Measurements from ENCODE around the gene SUDS3.
A peak's percentile ranks its signal among the peaks of the same experiment; 100 is the strongest.

The SUDS3 gene

GRCh38 chr12:118376089-118377020 is at the start of gene SUDS3:
Gene SUDS3 (plus strand): TSS chr12:118376555. CDS start chr12:118376692, 137 bp downstream.
- no peaks in the 10 kb centered on the region for H3K9me3 Mint-ChIP-seq

GRCh38 chr12:118326991-118327390 is 49.4 kb upstream of the SUDS3 start:
- no peaks in the 10 kb centered on the region for H3K27me3 Mint-ChIP-seq
- ATAC-seq (no peak), DNase-seq (no peak)
- H3K4me3 Mint-ChIP-seq = no peak overlapping the region
- H3K9me3 Mint-ChIP-seq = no peaks in the 10 kb centered on the region
- no peak overlapping the region for H3K27ac Mint-ChIP-seq
- H3K36me3 Mint-ChIP-seq (ENCODE audit: low read depth) = peaks cover 18% of the 10 kb centered on the region
- peaks cover 38% of the 10 kb centered on the region for H3K4me1 Mint-ChIP-seq

More at GRCh38 chr12:118376089-118377020, at the start of gene SUDS3:
- peak; percentile 22 for ATAC-seq
- H3K4me1 Mint-ChIP-seq = peaks cover 36% of the 10 kb centered on the region
- H3K4me3 Mint-ChIP-seq = peak within 1 kb of the TSS; percentile 82
- peak within 1 kb of the TSS; percentile 99 for H3K27ac Mint-ChIP-seq
- peak; percentile 95 for DNase-seq
- H3K36me3 Mint-ChIP-seq (ENCODE audit: low read depth) = peaks cover 3% of the 10 kb centered on the region
- H3K27me3 Mint-ChIP-seq = no peaks in the 10 kb centered on the region

GRCh38 chr12:118327391-118327790 is 49.0 kb upstream of the SUDS3 start:
- no peak overlapping the region for H3K27ac Mint-ChIP-seq
- DNase-seq (no peak), ATAC-seq (no peak)
- H3K4me3 Mint-ChIP-seq = no peak overlapping the region
- H3K27me3 Mint-ChIP-seq = no peaks in the 10 kb centered on the region
- H3K4me1 Mint-ChIP-seq = peaks cover 42% of the 10 kb centered on the region
- H3K36me3 Mint-ChIP-seq (ENCODE audit: low read depth) = peaks cover 18% of the 10 kb centered on the region
- no peaks in the 10 kb centered on the region for H3K9me3 Mint-ChIP-seq

GRCh38 chr12:118328486-118329330 is 47.6 kb upstream of the SUDS3 start:
- peaks cover 53% of the 10 kb centered on the region for H3K4me1 Mint-ChIP-seq
- H3K27me3 Mint-ChIP-seq = no peaks in the 10 kb centered on the region
- DNase-seq = no peak
- H3K36me3 Mint-ChIP-seq (ENCODE audit: low read depth) = peaks cover 23% of the 10 kb centered on the region
- H3K27ac Mint-ChIP-seq = no peak overlapping the region
- ATAC-seq = no peak
- H3K9me3 Mint-ChIP-seq = no peaks in the 10 kb centered on the region
- no peak overlapping the region for H3K4me3 Mint-ChIP-seq

GRCh38 chr12:118330421-118331018 is 45.8 kb upstream of the SUDS3 start:
- no peak for DNase-seq
- no peak overlapping the region for H3K4me3 Mint-ChIP-seq
- no peaks in the 10 kb centered on the region for H3K27me3 Mint-ChIP-seq
- no peaks in the 10 kb centered on the region for H3K9me3 Mint-ChIP-seq
- ATAC-seq = no peak
- H3K27ac Mint-ChIP-seq = peak overlapping the region; percentile 8
- H3K4me1 Mint-ChIP-seq = peaks cover 51% of the 10 kb centered on the region
- H3K36me3 Mint-ChIP-seq (ENCODE audit: low read depth) = peaks cover 28% of the 10 kb centered on the region

GRCh38 chr12:118332511-118332910 is 43.8 kb upstream of the SUDS3 start:
- no peak overlapping the region for H3K4me3 Mint-ChIP-seq
- no peaks in the 10 kb centered on the region for H3K27me3 Mint-ChIP-seq
- H3K4me1 Mint-ChIP-seq = peaks cover 53% of the 10 kb centered on the region
- no peak overlapping the region for H3K27ac Mint-ChIP-seq
- ATAC-seq = no peak
- peaks cover 19% of the 10 kb centered on the region for H3K36me3 Mint-ChIP-seq (ENCODE audit: low read depth)
- H3K9me3 Mint-ChIP-seq = no peaks in the 10 kb centered on the region
- DNase-seq = no peak

GRCh38 chr12:118334241-118334640 is 42.1 kb upstream of the SUDS3 start:
- no peak overlapping the region for H3K27ac Mint-ChIP-seq
- H3K4me1 Mint-ChIP-seq = peaks cover 49% of the 10 kb centered on the region
- H3K4me3 Mint-ChIP-seq = no peak overlapping the region
- DNase-seq (no peak), ATAC-seq (no peak)
- H3K36me3 Mint-ChIP-seq (ENCODE audit: low read depth) = peaks cover 21% of the 10 kb centered on the region
- no peaks in the 10 kb centered on the region for H3K27me3 Mint-ChIP-seq
- H3K9me3 Mint-ChIP-seq = peaks cover 3% of the 10 kb centered on the region

- H3K27ac Mint-ChIP-seq = no peak overlapping the region
- ATAC-seq (no peak), DNase-seq (no peak)
- no peak overlapping the region for H3K4me3 Mint-ChIP-seq
- peaks cover 3% of the 10 kb centered on the region for H3K9me3 Mint-ChIP-seq
- no peaks in the 10 kb centered on the region for H3K27me3 Mint-ChIP-seq
- H3K36me3 Mint-ChIP-seq (ENCODE audit: low read depth) = peaks cover 23% of the 10 kb centered on the region
- H3K4me1 Mint-ChIP-seq = peaks cover 47% of the 10 kb centered on the region
Measured at GRCh38 chr12:118334939-118335567, 41.3 kb upstream of the SUDS3 start.

GRCh38 chr12:118336123-118336522 is 40.2 kb upstream of the SUDS3 start:
- Mint-ChIP-seq H3K27ac (no peak overlapping the region), H3K27me3 (no peaks in the 10 kb centered on the region), H3K9me3 (peaks cover 3% of the 10 kb centered on the region), H3K36me3 (ENCODE audit: low read depth) (peaks cover 18% of the 10 kb centered on the region), H3K4me1 (peaks cover 40% of the 10 kb centered on the region), H3K4me3 (no peak overlapping the region)
- DNase-seq (no peak), ATAC-seq (no peak)

GRCh38 chr12:118337194-118337838 is 39.0 kb upstream of the SUDS3 start:
- Mint-ChIP-seq H3K9me3 (peaks cover 3% of the 10 kb centered on the region), H3K27me3 (no peaks in the 10 kb centered on the region), H3K36me3 (ENCODE audit: low read depth) (peaks cover 18% of the 10 kb centered on the region), H3K4me3 (no peak overlapping the region), H3K27ac (no peak overlapping the region), H3K4me1 (peaks cover 37% of the 10 kb centered on the region)
- ATAC-seq (no peak), DNase-seq (no peak)

- Mint-ChIP-seq H3K27me3 (no peaks in the 10 kb centered on the region), H3K4me1 (peaks cover 43% of the 10 kb centered on the region), H3K9me3 (peaks cover 3% of the 10 kb centered on the region), H3K36me3 (ENCODE audit: low read depth) (peaks cover 10% of the 10 kb centered on the region), H3K27ac (no peak overlapping the region), H3K4me3 (no peak overlapping the region)
- DNase-seq (no peak), ATAC-seq (no peak)
Measured at GRCh38 chr12:118342090-118342489, 34.3 kb upstream of the SUDS3 start.

GRCh38 chr12:118344829-118345228 is 31.5 kb upstream of the SUDS3 start:
- ATAC-seq = no peak
- no peak overlapping the region for H3K4me3 Mint-ChIP-seq

GRCh38 chr12:118345355-118345754 is 31.0 kb upstream of the SUDS3 start:
- DNase-seq (no peak), ATAC-seq (no peak)
- H3K4me1 Mint-ChIP-seq = peaks cover 43% of the 10 kb centered on the region
- no peak overlapping the region for H3K4me3 Mint-ChIP-seq
- H3K27ac Mint-ChIP-seq = no peak overlapping the region
- no peaks in the 10 kb centered on the region for H3K27me3 Mint-ChIP-seq
- no peaks in the 10 kb centered on the region for H3K9me3 Mint-ChIP-seq
- H3K36me3 Mint-ChIP-seq (ENCODE audit: low read depth) = peaks cover 4% of the 10 kb centered on the region

More at GRCh38 chr12:118344829-118345228, 31.5 kb upstream of the SUDS3 start:
- peaks cover 43% of the 10 kb centered on the region for H3K4me1 Mint-ChIP-seq
- H3K27me3 Mint-ChIP-seq = no peaks in the 10 kb centered on the region
- H3K9me3 Mint-ChIP-seq = no peaks in the 10 kb centered on the region
- no peak for DNase-seq
- H3K36me3 Mint-ChIP-seq (ENCODE audit: low read depth) = peaks cover 6% of the 10 kb centered on the region
- no peak overlapping the region for H3K27ac Mint-ChIP-seq

- ATAC-seq (no peak), DNase-seq (no peak)
- Mint-ChIP-seq H3K27me3 (no peaks in the 10 kb centered on the region), H3K4me3 (no peak overlapping the region), H3K27ac (no peak overlapping the region), H3K36me3 (ENCODE audit: low read depth) (peaks cover 4% of the 10 kb centered on the region), H3K4me1 (peaks cover 43% of the 10 kb centered on the region), H3K9me3 (no peaks in the 10 kb centered on the region)
Measured at GRCh38 chr12:118346895-118347294, 29.5 kb upstream of the SUDS3 start.
